GM21528 (cell line): ENCODE results near the gene MYOM3.

Experiments used
- ATAC-seq: cut with Tn5 transposase; IDR thresholded peaks from one replicate; pipeline ENCODE4 v1.9.1; 2021; ENCODE audit warnings: mild to moderate bottlenecking, moderate library complexity; ENCODE audit not compliant: unreplicated experiment, low FRiP score

Gene MYOM3

GRCh38 chr1:24117722-24118409, 5.9 kb upstream of the MYOM3 start:
- ATAC-seq: no peak

GRCh38 chr1:24117132-24117531, 5.2 kb upstream of the MYOM3 start:
- ATAC-seq: no peak

GRCh38 chr1:24114753-24115152, 2.8 kb upstream of the MYOM3 start:
- no peak for ATAC-seq

GRCh38 chr1:24113641-24114033, 1.7 kb upstream of the MYOM3 start:
- ATAC-seq: no peak

- ATAC-seq: no peak
These were observed 506 bp downstream of the MYOM3 start for GRCh38 chr1:24111262-24111995.

GRCh38 chr1:24110642-24111261, 1.2 kb downstream of the MYOM3 start:
- ATAC-seq: no peak

GRCh38 chr1:24109686-24110475, 2.1 kb downstream of the MYOM3 start:
- ATAC-seq: no peak

GRCh38 chr1:24109166-24109483, 2.8 kb downstream of the MYOM3 start:
- no peak for ATAC-seq

- ATAC-seq: no peak
These were observed 3.4 kb downstream of the MYOM3 start for GRCh38 chr1:24108334-24109165.

- no peak for ATAC-seq
These were observed 4.3 kb downstream of the MYOM3 start for GRCh38 chr1:24107462-24108138.

- no peak for ATAC-seq
These were observed 6.4 kb downstream of the MYOM3 start for GRCh38 chr1:24105368-24106160.

- no peak for ATAC-seq
These were observed 7.1 kb downstream of the MYOM3 start for GRCh38 chr1:24104854-24105253.

- no peak for ATAC-seq
These were observed 8.1 kb downstream of the MYOM3 start for GRCh38 chr1:24103879-24104278.

GRCh38 chr1:24103408-24103807, 8.5 kb downstream of the MYOM3 start:
- no peak for ATAC-seq

- ATAC-seq: no peak
These were observed 9.0 kb downstream of the MYOM3 start for GRCh38 chr1:24102961-24103360.

- no peak for ATAC-seq
These were observed 9.9 kb downstream of the MYOM3 start for GRCh38 chr1:24101796-24102586.

GRCh38 chr1:24100945-24101737, 10.8 kb downstream of the MYOM3 start:
- no peak for ATAC-seq
